Measurements from ENCODE around the gene ADAMTSL2.

GRCh38 chr9:133488686-133489252 is 45.7 kb upstream of the ADAMTSL2 start:
- TF ChIP-seq CTCF (IDR thresholded peaks at IDR 0.05) (no peak), POLR2A (IDR thresholded peaks at IDR 0.05) (no peak)
